ENCODE measurements around the gene AKAP1.

The AKAP1 gene

DNA sequence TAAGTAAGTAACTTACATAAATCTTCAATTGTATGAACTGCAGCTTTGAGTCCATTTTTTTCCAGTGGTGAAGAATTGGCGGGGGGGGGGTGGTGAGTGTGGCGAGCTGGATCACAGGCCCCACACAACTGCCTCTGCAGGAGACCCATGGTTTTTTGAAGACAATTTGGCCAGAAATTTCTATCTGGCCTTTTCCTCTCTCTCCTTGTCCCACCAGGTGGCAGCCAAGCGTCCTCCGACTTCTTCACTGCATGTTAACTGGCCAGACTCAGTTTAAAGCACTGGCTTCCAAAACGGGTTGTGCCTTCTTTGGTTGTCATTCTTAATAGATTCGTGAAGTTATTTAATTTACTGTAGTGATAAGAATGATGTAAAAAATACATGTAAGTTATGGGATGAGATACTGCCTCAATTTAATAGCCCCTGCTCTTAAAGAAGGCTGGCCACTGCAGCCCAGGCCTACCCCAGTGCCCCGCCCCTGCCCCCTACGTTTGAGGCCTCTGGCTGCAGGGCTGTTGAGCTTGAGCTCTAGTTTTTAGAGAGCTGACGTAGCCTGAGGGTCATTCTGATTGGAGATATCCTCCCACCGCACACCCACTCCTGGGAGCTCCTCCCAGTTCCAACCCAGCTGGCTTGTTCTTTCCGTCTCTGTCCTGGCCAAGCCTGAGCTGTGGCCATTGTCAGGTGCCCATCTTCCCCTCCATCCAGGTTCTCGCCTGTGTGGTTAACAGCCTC is 36.4 kb downstream of the AKAP1 start:
- in situ Hi-C loops (cut with HindIII; ENCODE audit: low sequenced_read_pairs) = no loop called here
- TF ChIP-seq, protein P1, sequence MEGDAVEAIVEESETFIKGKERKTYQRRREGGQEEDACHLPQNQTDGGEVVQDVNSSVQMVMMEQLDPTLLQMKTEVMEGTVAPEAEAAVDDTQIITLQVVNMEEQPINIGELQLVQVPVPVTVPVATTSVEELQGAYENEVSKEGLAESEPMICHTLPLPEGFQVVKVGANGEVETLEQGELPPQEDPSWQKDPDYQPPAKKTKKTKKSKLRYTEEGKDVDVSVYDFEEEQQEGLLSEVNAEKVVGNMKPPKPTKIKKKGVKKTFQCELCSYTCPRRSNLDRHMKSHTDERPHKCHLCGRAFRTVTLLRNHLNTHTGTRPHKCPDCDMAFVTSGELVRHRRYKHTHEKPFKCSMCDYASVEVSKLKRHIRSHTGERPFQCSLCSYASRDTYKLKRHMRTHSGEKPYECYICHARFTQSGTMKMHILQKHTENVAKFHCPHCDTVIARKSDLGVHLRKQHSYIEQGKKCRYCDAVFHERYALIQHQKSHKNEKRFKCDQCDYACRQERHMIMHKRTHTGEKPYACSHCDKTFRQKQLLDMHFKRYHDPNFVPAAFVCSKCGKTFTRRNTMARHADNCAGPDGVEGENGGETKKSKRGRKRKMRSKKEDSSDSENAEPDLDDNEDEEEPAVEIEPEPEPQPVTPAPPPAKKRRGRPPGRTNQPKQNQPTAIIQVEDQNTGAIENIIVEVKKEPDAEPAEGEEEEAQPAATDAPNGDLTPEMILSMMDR (IDR thresholded peaks at IDR 0.05; ENCODE audit: low read depth, low read length) = peak; percentile 78
- no peak overlapping the region for H3K4me3 ChIP-seq (ENCODE audit: low read depth, low read length)
- DNase-seq (ENCODE audit: low read depth, low spot score) = peak; percentile 52

DNA sequence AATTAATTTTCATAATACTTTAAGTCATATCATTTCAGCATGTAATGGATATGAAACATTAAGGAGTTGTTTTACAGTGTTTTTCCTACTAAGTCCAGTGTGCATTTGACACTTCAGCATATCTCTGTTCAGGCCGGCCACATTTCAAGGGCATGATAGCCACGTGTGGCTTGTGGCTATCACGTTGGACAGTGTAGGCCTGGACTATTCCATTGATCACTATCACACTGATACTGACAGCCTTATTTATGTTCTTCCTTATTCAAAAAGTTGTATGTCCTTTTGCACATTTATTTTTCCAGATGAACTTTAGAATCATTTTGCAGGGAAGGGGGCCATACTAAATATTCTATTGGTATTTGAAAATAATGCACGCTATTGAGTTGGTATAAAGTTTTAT is 39.0 kb downstream of the AKAP1 start:
- no peak overlapping the region for H3K4me3 ChIP-seq (ENCODE audit: low read depth, low read length)
- TF ChIP-seq, protein P1 (IDR thresholded peaks at IDR 0.05; ENCODE audit: low read depth, low read length) = no peak
- DNase-seq (ENCODE audit: low read depth, low spot score) = no peak
- in situ Hi-C loops (cut with HindIII; ENCODE audit: low sequenced_read_pairs) = no loop called here

DNA sequence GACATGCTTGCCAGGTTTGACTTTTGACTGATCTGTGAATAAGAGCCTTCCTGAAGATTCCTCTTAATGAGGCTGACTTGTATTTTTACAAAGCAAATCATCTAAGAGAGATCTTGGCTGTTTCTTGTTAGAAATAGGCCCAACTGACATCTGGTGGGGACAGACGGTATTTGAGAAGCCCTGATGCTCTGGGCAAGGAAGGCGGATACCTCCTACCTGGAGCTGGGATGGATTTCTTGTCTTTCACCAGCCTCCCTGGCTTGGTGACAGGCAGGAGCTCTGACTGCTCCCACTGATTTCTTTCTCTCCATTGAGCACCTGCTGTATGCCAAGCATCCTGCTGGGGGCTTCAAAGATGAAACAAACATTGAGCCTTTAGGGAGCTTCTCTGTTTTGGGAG is 40.4 kb downstream of the AKAP1 start:
- in situ Hi-C loops (cut with HindIII; ENCODE audit: low sequenced_read_pairs) = no loop called here
- TF ChIP-seq, protein P1 (IDR thresholded peaks at IDR 0.05; ENCODE audit: low read depth, low read length) = no peak

DNA sequence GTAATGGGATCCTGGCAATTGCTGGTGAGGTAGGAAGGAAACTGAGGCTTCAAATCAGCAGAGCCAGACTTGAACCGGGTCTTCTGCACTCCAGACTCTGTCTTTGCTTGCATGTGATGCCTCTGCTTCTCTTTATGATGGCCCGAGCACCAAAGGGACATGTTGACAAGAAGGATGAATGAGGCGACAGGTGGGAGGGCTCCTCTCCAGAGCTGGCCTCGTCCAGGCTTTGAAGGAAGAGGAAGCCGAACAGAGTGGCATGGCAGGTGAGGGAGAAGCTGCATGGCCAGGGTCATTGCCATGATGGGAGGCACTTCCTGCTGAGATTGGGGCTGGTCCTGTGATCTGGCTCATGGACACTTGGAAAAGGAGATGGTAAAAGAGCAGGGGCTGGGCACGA is 40.8 kb downstream of the AKAP1 start:
- in situ Hi-C loops (cut with HindIII; ENCODE audit: low sequenced_read_pairs) = no loop called here
- H3K4me3 ChIP-seq (ENCODE audit: low read depth, low read length) = no peak overlapping the region
- TF ChIP-seq, protein P1 (IDR thresholded peaks at IDR 0.05; ENCODE audit: low read depth, low read length) = no peak
- no peak for DNase-seq (ENCODE audit: low read depth, low spot score)

More for the DNA sequence above, 40.4 kb downstream of the AKAP1 start:
- H3K4me3 ChIP-seq (ENCODE audit: low read depth, low read length) = no peak overlapping the region
- DNase-seq (ENCODE audit: low read depth, low spot score) = no peak

DNA sequence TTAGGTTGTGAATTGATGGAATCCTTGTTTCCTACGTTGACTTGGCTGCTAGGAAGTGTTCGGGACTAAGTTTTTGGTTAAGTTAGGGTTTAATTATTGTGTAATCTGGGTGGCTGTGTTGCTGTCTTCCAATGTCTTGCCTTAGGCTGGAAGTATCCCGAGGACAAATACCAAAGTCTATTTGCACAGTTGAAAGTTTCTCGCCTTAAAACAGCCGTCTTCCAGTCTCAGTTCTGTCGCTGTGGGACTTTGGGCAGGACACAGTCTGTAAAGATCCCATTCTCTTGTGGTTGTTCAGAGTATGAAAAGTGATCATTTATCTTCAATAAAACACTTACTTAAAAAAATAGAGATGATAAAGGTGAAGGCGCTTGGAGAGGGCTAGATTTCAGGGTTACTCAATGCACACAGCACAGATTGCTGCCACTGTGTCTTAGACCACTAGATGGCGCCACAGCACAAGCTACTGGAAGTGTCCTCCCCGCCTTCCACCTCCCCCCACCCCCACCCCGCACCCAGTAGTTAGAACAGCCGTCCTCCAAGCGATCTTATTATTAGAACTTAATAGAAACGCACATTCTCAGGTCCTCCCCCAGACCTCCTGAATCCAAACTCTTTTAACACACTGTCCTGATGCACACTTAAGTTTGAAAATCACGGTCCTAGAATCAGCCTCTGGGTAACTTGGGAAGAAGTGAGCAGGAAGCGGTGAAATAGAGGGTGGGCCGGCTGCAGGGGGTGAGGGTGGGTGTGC is 45.8 kb downstream of the AKAP1 start:
- in situ Hi-C loops (cut with HindIII; ENCODE audit: low sequenced_read_pairs) = no loop called here
- peak; percentile 69 for DNase-seq (ENCODE audit: low read depth, low spot score)
- peak overlapping the region; percentile 21 for H3K4me3 ChIP-seq (ENCODE audit: low read depth, low read length)
- TF ChIP-seq, protein P1 (IDR thresholded peaks at IDR 0.05; ENCODE audit: low read depth, low read length) = peak; percentile 79

DNA sequence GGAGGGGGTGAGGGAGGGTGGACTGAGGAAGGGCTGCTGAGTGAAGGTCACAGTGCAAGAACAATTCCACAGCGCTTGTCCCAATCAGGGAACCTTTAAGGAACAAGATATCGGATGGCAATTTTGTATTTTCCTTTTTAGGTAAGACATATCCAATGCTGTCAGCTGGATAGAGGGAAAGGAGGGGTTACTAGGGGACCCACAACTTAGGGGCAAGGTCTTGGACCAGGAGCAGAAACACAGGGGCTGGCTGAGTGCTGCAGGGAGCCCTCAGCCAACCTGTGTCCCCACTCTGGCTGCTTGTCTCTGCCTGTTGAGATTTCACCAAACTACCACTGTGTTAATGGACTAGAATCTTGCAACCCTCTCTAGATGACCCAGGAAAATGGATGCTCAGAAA is 47.6 kb downstream of the AKAP1 start:
- in situ Hi-C loops (cut with HindIII; ENCODE audit: low sequenced_read_pairs) = no loop called here
- TF ChIP-seq, protein P1 (IDR thresholded peaks at IDR 0.05; ENCODE audit: low read depth, low read length) = no peak
- H3K4me3 ChIP-seq (ENCODE audit: low read depth, low read length) = no peak overlapping the region
- no peak for DNase-seq (ENCODE audit: low read depth, low spot score)

All from astrocyte of the spinal cord (primary cell).